ENCODE results near the gene HOXB1. TPM values are rescaled to one million over a fixed set of nuclear protein-coding genes. Genes with fewer than 3 reads are reported as not detected.
A peak's percentile ranks its signal among the peaks of the same experiment; 100 is the strongest.

The HOXB1 gene
- total and polyA plus RNA-seq, 2 experiments from 2014 or later = not detected

DNA sequence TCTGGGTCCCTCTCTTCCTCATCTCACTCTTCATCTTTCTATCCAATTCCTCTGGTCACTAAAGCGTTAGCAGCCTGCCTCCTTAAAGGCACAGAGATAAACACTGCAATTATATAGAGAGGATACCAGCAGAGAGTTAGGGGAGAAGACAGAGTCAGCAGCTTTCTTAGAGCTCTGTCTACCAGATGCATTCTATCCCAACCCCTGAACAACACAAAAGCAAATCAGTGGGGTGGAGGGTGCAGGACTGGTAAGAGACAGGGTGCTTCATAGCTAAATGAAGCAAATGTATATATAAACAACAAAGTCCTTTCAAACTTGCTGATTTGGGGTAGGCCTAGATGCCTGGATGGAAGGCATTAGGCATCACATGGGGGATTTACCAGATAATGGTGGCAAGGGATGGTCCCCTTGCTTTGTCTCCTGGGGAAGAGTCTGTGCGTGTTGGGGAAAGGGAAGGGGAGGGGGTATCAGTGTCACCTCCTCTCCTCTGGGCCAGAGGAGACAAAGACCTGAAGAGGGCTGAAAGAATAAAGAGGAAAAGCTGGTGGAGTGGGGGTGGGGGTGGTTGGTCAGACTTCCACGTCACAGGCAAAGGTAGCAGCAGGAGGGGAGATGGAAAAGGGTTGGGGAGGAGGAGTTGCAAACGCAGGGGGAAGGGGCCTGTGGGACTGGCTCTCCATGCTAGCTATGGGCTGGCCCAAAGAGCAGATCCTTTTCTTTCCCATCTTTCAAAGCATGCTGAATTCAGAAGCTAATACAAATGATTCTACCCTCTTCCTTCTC is 35.3 kb upstream of the HOXB1 start:
- H3K4me3 ChIP-seq = no peak overlapping the region
- in situ Hi-C loops (cut with MboI) = no loop called here
- no peaks in the 10 kb centered on the region for H3K27me3 ChIP-seq (replicated peaks; ENCODE audit: insufficient read depth)

DNA sequence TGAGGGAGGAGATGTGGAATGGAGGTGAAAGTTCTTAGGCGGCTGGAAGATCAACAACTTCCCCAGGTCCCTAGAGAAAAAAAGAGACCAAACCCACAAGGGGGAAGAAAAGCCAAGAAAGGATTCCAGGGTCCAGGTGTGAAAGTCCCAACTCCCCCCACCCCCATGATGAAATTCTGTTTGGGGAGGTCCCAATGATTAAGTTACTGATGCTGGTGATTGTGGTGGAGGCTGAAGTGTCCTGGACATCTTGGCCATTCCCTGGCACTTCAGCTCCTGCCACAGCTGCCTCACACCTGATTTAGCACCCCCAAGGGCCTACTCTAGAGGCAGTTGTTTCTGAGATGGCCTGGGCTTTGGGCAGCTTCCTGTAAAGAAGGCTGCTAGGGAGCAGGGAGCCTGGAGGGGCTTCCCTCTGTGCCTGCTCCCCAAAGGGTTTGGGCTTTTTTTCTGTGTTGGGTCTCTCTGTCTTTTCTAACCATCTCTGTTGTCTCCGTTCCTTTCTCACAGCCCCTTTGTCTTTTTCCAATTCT is 34.3 kb upstream of the HOXB1 start:
- peak overlapping the region; percentile 92; the same call in 1 of the 2 replicates for H2AFZ ChIP-seq
- no peaks in the 10 kb centered on the region for H3K27me3 ChIP-seq (replicated peaks; ENCODE audit: insufficient read depth)
- no peaks in the 10 kb centered on the region for H3F3A ChIP-seq (ENCODE audit: insufficient read depth)
- in situ Hi-C loops (cut with MboI) = no loop called here
- H3K27ac ChIP-seq = no peak overlapping the region
- DNase-seq = no peak
- H3K4me3 ChIP-seq = peak overlapping the region; percentile 82
- H3K9ac ChIP-seq = peak overlapping the region; percentile 82
- 91 to 92% methylated on average over 2 of the region's 2 CpGs for WGBS, 2 experiments (ENCODE audit: low coverage in 1 of 2, low lambda C conversion rate in 2 of 2, missing lambda C conversion rate in 2 of 2)
- no peaks in the 10 kb centered on the region for H3K9me2 ChIP-seq (ENCODE audit: insufficient read depth)
- no peak for TF ChIP-seq EZH2phosphoT487 (IDR thresholded peaks at IDR 0.05; ENCODE audit: insufficient read depth, low read depth)
- TF ChIP-seq EZH2 (IDR thresholded peaks at IDR 0.05; ENCODE audit: insufficient read depth, poor library complexity, severe bottlenecking) = no peak
- no peaks in the 10 kb centered on the region for H3K9me3 ChIP-seq (ENCODE audit: low read depth)
- no peaks in the 10 kb centered on the region for H4K20me1 ChIP-seq (ENCODE audit: insufficient read depth)
- H3K36me3 ChIP-seq (ENCODE audit: low read depth) = no peaks in the 10 kb centered on the region
- H3K79me2 ChIP-seq (ENCODE audit: insufficient read depth) = peaks cover 86% of the 10 kb centered on the region
- H3K4me1 ChIP-seq (ENCODE audit: insufficient read depth) = peaks cover 4% of the 10 kb centered on the region; the same call in 1 of the 2 replicates
- H3K4me2 ChIP-seq (ENCODE audit: unreplicated experiment) = peak overlapping the region; percentile 99

More for the DNA sequence above, 35.3 kb upstream of the HOXB1 start:
- Histone ChIP-seq H4K20me1 (ENCODE audit: insufficient read depth) (no peaks in the 10 kb centered on the region), H3K9ac (no peak overlapping the region), H3F3A (ENCODE audit: insufficient read depth) (no peaks in the 10 kb centered on the region), H3K36me3 (ENCODE audit: low read depth) (no peaks in the 10 kb centered on the region), H3K27ac (no peak overlapping the region), H3K9me3 (ENCODE audit: low read depth) (no peaks in the 10 kb centered on the region), H3K4me1 (ENCODE audit: insufficient read depth) (peaks cover 12% of the 10 kb centered on the region), H3K4me2 (ENCODE audit: unreplicated experiment) (no peak overlapping the region), H3K79me2 (ENCODE audit: insufficient read depth) (peaks cover 89% of the 10 kb centered on the region), H2AFZ (no peak overlapping the region), H3K9me2 (ENCODE audit: insufficient read depth) (no peaks in the 10 kb centered on the region)
- no peak for DNase-seq
- TF ChIP-seq EZH2phosphoT487 (IDR thresholded peaks at IDR 0.05; ENCODE audit: insufficient read depth, low read depth) (no peak), EZH2 (IDR thresholded peaks at IDR 0.05; ENCODE audit: insufficient read depth, poor library complexity, severe bottlenecking) (no peak)
- WGBS, 2 experiments (ENCODE audit: low coverage in 1 of 2, low lambda C conversion rate in 2 of 2, missing lambda C conversion rate in 2 of 2) = 96 to 100% methylated on average over 2 to 4 of the region's 4 CpGs

DNA sequence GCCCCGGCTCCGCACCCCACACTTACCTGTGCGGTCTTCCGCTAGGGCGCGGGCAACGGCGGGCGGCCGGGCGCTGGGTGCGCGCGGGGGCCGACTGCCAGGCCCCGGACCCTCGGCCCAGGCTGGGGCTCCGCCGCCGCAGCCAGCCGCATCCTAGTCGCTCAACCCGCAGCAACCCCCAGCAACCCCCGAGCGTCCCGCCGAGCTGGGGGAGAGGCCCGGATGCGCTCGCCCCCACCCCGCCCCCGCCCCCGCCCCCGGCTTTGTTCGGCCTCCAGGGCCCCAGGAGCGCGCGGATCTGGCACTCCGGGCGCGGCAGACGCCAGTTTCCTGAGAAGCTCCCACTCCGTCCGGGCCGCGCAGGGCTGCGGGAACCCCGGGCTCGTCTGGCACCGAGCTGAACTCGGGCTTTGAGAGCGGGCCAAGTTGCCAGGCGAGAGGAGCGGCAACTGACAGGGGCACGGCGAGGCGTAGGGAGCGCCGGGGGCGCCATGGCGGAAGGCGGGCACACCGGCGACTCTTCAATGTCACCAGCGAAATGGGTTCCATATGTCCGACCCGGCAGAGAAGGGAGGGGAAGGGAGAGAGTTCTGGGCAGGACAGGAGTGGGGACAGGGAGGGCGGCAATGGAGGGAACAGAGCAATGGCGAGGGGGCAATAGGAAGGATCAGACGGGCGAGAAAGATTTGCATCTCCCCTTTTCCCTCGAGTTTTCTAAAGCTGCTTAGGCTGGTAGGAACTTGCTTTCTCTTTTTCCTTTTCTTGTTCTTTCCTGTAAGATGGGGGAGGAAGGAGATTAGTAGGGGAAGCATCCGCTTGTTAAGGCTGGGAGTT is 33.6 kb upstream of the HOXB1 start:
- Histone ChIP-seq H3K4me1 (ENCODE audit: insufficient read depth) (no peaks in the 10 kb centered on the region), H3K9ac (peak overlapping the region; percentile 82), H4K20me1 (ENCODE audit: insufficient read depth) (no peaks in the 10 kb centered on the region), H3K9me2 (ENCODE audit: insufficient read depth) (no peaks in the 10 kb centered on the region), H2AFZ (peak overlapping the region; percentile 92), H3K9me3 (ENCODE audit: low read depth) (no peaks in the 10 kb centered on the region), H3K4me2 (ENCODE audit: unreplicated experiment) (peak overlapping the region; percentile 99), H3K36me3 (ENCODE audit: low read depth) (no peaks in the 10 kb centered on the region), H3K27ac (no peak overlapping the region), H3K79me2 (ENCODE audit: insufficient read depth) (peaks cover 86% of the 10 kb centered on the region), H3K4me3 (peak overlapping the region; percentile 82), H3F3A (ENCODE audit: insufficient read depth) (no peaks in the 10 kb centered on the region), H3K27me3 (replicated peaks; ENCODE audit: insufficient read depth) (no peaks in the 10 kb centered on the region)
- WGBS, 2 experiments (ENCODE audit: low coverage in 1 of 2, low lambda C conversion rate in 2 of 2, missing lambda C conversion rate in 2 of 2) = 4 to 5% methylated on average over 27 to 48 of the region's 73 CpGs
- in situ Hi-C loops (cut with MboI) = no loop called here
- no peak for TF ChIP-seq EZH2 (IDR thresholded peaks at IDR 0.05; ENCODE audit: insufficient read depth, poor library complexity, severe bottlenecking)
- TF ChIP-seq EZH2phosphoT487 (IDR thresholded peaks at IDR 0.05; ENCODE audit: insufficient read depth, low read depth) = no peak
- peak; percentile 73 for DNase-seq

DNA sequence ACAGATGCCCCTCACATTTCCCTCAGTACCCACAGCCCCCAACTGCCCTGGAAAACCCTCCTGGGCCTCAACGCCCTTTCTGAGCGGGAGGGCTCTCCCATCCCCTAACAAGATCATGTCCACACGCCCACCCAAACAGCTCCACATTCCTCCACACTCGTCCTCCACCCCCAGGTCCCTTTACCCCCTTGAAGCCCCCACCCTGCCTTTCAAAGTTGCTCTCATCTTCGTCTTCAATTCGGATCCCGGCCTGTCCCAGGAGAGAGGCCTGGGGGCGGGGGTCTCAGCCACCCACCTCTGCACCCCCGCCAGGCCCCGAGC is 33.0 kb upstream of the HOXB1 start:
- Histone ChIP-seq H3K4me3 (peak overlapping the region; percentile 82), H4K20me1 (ENCODE audit: insufficient read depth) (no peaks in the 10 kb centered on the region), H3K27ac (no peak overlapping the region), H3K79me2 (ENCODE audit: insufficient read depth) (peaks cover 86% of the 10 kb centered on the region), H3K27me3 (replicated peaks; ENCODE audit: insufficient read depth) (no peaks in the 10 kb centered on the region), H3K9me2 (ENCODE audit: insufficient read depth) (no peaks in the 10 kb centered on the region), H3K4me2 (ENCODE audit: unreplicated experiment) (peak overlapping the region; percentile 99), H3K9me3 (ENCODE audit: low read depth) (no peaks in the 10 kb centered on the region), H3K4me1 (ENCODE audit: insufficient read depth) (no peaks in the 10 kb centered on the region), H3K36me3 (ENCODE audit: low read depth) (no peaks in the 10 kb centered on the region), H3F3A (ENCODE audit: insufficient read depth) (no peaks in the 10 kb centered on the region), H3K9ac (peak overlapping the region; percentile 82), H2AFZ (0 out of 2 replicates have a peak overlapping the region, but pooled peaks have one; percentile 52)
- WGBS, 2 experiments (ENCODE audit: low coverage in 1 of 2, low lambda C conversion rate in 2 of 2, missing lambda C conversion rate in 2 of 2) = 16 to 35% methylated on average over 3 to 10 of the region's 10 CpGs
- no peak for DNase-seq
- in situ Hi-C loops (cut with MboI) = no loop called here
- TF ChIP-seq EZH2 (IDR thresholded peaks at IDR 0.05; ENCODE audit: insufficient read depth, poor library complexity, severe bottlenecking) (no peak), EZH2phosphoT487 (IDR thresholded peaks at IDR 0.05; ENCODE audit: insufficient read depth, low read depth) (no peak)
